ENCODE results near the gene ENTREP3. TPM values are rescaled to one million over a fixed set of nuclear protein-coding genes. Genes with fewer than 3 reads are reported as not detected.

ENTREP3 gene
- total RNA-seq, 1 experiment from 2014 or later, result 8.1 TPM

GRCh38 chr1:155277902-155278688, 22.8 kb upstream of the ENTREP3 start:
- DNase-seq (ENCODE audit: low read depth), result peak; percentile 33

- peak; percentile 93 for DNase-seq (ENCODE audit: low read depth)
These were observed 22.0 kb upstream of the ENTREP3 start, which contains the start of gene HCN3 for GRCh38 chr1:155277070-155277901. Gene HCN3, plus strand, starts transcription at chr1:155277463. Its CDS starts 128 bp downstream, at chr1:155277591.

- DNase-seq (ENCODE audit: low read depth), result peak; percentile 92
These were observed 18.3 kb upstream of the ENTREP3 start, which contains the start of gene CLK2 for GRCh38 chr1:155273343-155274245. Gene CLK2, minus strand, starts transcription at chr1:155273504. Its CDS starts 2,527 bp downstream, at chr1:155270977.

GRCh38 chr1:155272466-155273342, 17.4 kb upstream of the ENTREP3 start:
- peak; percentile 64 for DNase-seq (ENCODE audit: low read depth)

GRCh38 chr1:155269381-155269780, 14.1 kb upstream of the ENTREP3 start:
- no peak for DNase-seq (ENCODE audit: low read depth)

- no peak for DNase-seq (ENCODE audit: low read depth)
These were observed 13.3 kb upstream of the ENTREP3 start for GRCh38 chr1:155268630-155269029.

GRCh38 chr1:155267373-155267772, 12.1 kb upstream of the ENTREP3 start:
- DNase-seq (ENCODE audit: low read depth), result no peak

- DNase-seq (ENCODE audit: low read depth), result no peak
These were observed 11.3 kb upstream of the ENTREP3 start for GRCh38 chr1:155266553-155266952.

GRCh38 chr1:155263067-155263466, 7.8 kb upstream of the ENTREP3 start:
- no peak for DNase-seq (ENCODE audit: low read depth)

- peak; percentile 99 for DNase-seq (ENCODE audit: low read depth)
These were observed 6.8 kb upstream of the ENTREP3 start, which contains the start of gene SCAMP3 for GRCh38 chr1:155261852-155262673. Gene SCAMP3, minus strand, starts transcription at chr1:155262360. Its CDS starts 209 bp downstream, at chr1:155262151.

GRCh38 chr1:155261493-155261851, 6.2 kb upstream of the ENTREP3 start:
- no peak for DNase-seq (ENCODE audit: low read depth)

GRCh38 chr1:155260276-155260675, 5.0 kb upstream of the ENTREP3 start:
- no peak for DNase-seq (ENCODE audit: low read depth)

- DNase-seq (ENCODE audit: low read depth), result no peak
These were observed 972 bp upstream of the ENTREP3 start for GRCh38 chr1:155256058-155256852.

GRCh38 chr1:155254714-155255242, 505 bp downstream of the ENTREP3 start:
- peak; percentile 34 for DNase-seq (ENCODE audit: low read depth)

- no peak for DNase-seq (ENCODE audit: low read depth)
These were observed 1.0 kb downstream of the ENTREP3 start for GRCh38 chr1:155254228-155254713.

- DNase-seq (ENCODE audit: low read depth), result no peak
These were observed 1.5 kb downstream of the ENTREP3 start for GRCh38 chr1:155253797-155254196.

- DNase-seq (ENCODE audit: low read depth), result no peak
These were observed 2.1 kb downstream of the ENTREP3 start for GRCh38 chr1:155253208-155253607.

- DNase-seq (ENCODE audit: low read depth), result no peak
These were observed 3.7 kb downstream of the ENTREP3 start for GRCh38 chr1:155251566-155251965.

All from M059J (cell line).